Fibroblast of peridontal ligament (primary cell): Measurements from ENCODE around the gene GAB4.
"Not testable (repeated sequence)": the region's sequence is repeated elsewhere in the genome, so short reads cannot be mapped to it uniquely, and the experiment has no call there.

Experiments used
- DNase-seq: peaks from one replicate; pipeline ENCODE4 v3.0.0-alpha.2; 2010; ENCODE audit errors: extremely low read depth

The GAB4 gene

DNA sequence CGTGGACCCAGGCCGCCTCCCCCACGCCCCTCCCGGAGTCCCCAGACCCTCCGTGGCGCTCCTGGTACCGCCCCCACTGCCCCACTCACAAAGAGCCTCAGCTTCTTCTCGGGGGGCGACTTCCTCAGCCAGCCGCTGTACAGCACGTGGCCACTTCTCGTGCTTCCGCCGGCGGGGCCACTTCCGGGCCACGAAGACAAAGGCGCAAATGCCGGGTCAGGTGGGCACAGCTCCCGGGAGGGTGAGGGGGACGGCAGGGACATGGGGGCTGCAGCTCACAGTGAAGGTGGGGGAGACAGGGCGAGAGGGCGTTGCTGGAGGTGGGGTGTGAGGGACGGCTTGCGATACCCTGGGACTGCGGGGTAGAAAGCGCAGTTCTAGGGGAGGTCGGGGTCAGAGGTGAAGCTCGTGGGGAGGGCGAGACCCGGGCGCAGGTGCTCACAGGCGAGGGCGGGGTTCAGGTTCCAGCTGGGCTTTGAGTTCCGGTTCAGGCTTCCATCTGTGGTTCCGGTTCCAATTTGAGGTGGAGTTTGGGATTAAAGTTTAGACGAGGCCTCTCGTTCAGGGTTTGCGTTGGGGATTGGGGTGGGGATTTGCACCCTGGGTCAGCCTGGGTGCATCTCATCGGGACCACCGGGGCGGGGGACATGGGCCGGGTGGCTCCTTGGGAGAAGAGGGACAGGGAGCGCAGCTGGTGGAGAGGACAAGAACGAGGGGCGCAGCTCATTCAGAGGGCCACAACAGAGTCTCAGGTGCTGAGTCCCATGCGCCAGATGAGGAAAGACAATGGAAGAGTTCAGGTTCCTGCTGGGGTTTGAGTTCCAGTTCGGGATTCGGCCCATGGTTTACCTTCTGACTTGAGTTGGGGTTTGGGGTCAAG, at the start of gene GAB4:
TSS of gene GAB4 (minus strand) at position 371 of the 880 bp plus-strand sequence. CDS start at position 263, 108 bp downstream.
- DNase-seq: no peak

- no peak for DNase-seq
Measured at GRCh38 chr22:17056807-17057206, 48.8 kb upstream of the GAB4 start.

DNA sequence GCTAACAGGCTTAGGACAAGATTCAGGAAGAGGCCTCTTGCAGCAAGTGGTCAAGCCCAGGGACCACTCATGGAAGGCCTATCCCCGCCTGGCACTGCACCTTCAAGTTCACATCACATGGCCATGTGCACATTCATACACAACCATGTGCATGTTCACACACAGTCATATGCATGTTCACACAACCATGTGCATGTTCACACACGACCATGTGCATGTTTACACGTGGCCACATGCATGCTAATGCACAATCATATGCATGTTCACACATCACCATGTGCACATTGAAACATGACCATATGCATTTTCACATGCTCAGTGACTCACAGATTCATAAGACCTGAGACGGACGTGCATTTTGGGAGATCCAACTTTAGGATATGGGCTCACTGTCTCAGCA, 48.0 kb upstream of the GAB4 start:
- DNase-seq: no peak

DNA sequence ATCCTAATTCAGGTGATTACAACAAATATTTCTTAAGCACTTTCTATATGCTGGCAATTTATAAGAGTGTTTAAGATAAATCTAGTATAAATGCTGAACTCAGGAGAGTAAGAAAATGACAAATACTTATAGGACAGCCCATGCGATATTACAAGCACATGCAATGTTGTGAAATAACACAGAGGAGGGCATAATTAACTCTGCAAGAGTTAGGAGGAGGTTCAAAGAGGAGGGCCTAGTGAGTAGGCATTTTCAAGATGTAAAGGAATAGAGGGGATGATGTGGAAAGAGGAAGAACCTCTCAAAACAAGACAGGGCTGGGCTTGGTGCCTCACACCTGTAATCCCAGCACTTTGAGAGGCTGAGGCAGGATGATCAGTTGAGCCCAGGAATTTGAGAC, 39.6 kb upstream of the GAB4 start:
- DNase-seq: no peak

DNA sequence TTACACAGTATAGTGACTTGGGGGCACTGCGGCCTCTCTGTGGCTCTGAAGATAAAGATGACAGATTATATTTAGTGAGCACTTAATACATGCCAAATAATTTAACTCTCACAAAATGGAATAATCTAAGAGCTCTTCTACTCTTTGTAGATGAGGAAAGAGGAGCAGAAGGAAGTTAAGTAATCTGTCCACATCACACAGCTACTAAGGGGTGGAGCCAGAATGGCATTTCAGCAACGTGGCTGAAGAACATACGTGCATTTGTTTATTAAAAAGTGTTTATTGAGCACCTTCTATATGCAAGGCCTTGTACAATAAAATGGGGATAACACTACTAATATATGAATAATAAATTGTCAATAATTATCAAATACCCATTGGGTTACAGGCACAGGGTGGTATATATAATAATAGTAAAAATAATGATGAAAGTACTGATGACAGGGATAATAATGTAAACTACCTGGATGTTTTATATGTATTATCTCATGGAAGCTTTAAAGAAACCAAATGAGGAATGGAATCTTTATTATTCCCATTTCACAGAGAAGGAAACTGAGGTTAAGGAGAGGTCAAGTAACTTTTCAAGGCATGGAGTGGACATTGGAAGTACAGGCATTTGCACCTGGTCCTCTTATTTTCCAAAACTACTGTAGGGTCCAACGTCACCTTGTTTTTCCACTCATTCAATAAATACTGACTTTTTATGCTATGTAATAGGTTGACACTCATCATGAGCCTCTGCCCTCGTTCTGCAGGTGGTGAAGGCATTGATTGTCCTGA, 38.7 kb upstream of the GAB4 start:
- DNase-seq: no peak

GRCh38 chr22:17043521-17043920, 35.5 kb upstream of the GAB4 start:
- DNase-seq: no peak

GRCh38 chr22:17036842-17037711, 29.1 kb upstream of the GAB4 start:
- DNase-seq: peak; percentile 0

DNA sequence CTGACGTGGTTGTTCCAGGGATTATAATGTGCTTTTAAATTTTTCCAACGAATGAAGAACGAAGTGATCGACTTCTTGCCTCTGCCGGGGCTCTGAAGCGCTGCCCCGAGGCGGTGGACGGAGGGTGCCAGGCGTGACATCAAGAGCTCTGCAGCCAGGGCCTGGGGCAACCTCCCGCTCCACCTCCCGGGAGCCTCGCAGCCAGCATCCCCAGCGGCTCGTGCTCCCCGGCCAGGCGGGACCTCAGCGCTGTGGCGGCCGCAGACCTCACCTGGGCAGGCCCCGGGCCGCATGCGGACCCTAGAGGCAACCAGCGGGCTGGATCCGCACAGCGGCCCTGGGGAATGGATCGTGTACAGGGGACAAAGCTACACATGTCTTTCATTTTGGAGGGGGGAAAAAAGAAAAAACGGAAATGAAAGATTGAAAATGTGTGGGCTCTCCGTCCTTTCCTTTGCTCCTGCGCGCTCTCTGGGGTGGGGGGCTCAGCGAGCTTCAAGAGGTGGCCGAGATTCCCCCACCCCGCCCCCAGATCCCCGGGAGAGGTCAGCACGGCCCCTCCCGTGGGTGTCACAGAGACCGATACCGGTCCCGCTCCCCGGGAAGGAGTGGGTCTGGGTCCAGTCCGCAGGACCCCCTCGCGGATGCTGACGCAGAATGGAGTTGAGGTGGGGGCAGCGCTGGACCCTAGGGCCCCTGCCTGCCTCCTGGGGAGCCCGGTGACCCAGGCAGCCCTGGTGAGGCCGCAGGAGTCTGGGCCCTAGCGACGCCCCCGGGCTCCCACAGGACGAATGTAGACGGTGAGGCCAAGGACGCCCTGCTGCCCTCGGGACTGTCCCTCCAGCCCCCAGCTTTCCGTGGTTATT, 28.2 kb upstream of the GAB4 start:
- DNase-seq: not testable (repeated sequence)

DNA sequence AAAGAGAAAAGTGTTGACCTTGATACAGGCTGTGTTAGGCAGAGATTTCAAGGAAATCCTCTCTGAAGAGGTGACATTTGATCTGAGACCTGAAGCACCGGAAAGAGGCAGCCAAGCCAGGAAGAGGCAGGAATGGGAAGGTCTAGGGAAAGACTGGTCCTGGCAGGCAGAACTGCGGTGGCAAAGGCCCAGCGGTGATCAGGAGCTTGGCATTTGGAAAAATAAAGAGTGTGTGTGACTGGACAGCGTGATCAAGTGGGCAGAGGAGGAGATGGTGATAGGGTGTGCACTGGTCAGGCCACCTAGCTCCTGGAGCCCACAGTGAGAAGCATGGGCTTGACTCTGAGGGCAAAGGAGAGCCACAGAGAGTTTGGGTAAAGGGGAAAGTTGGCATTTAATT, 27.2 kb upstream of the GAB4 start:
- no peak for DNase-seq

DNA sequence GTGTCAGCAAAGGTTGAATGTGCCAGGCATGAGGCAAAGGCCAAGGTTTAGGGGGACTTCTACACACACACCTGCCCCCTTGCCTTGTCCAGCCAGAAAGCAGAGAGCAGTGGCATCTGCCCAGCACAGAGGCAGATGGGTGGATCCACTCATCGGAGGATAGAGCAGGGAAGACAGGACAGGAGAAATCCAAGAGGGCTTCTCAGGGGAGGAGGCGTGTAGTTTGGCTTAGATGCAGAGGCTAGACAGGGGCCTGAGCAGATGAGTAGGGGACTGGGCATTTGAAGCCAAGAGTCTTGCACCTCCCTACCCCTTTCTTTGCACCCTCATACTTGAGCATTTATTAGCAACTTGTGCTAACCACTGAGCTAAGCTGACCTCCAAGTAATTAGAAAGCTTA, 26.5 kb upstream of the GAB4 start:
- DNase-seq: not testable (repeated sequence)

DNA sequence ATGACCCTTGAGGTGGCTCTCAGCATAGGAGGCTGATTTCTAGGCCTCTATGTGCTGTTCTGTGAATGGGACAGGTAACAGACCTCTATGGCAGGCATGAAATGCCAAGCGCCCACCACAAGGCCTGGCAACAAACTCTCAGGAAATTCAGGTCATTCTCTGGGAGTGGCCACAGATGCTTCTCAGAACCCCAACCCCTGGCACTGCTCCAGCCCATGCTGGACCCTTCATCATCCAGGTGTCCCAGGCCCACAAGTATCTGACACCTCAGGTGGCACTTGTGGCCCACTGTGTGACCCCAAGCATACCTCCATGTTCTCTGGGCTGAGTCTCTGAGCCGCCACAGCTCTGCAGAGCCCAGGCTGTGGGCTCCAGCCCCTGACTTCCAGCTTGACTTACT, 24.3 kb upstream of the GAB4 start:
- DNase-seq: not testable (repeated sequence)

GRCh38 chr22:17024380-17024779, 16.4 kb upstream of the GAB4 start:
- not testable (repeated sequence) for DNase-seq

DNA sequence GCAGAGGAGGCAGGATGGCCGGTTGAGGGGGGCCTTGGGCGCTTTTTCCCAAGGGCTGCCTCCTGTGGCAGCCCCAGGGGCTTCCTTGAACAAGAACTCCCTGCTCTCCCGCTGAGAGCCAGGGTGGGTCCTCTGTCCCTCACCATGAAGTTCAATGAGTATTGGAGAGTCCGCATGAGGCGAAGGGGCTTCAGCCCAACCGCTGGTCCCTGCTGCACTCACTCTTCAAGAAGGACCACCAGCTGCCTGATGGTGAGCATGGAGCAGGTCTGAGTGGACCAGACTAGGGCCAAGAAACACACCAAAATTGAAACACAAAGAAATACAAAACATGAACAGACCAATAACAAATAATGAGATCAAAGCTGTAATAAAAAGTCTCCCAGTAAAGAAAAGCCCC, 7.5 kb upstream of the GAB4 start:
- not testable (repeated sequence) for DNase-seq

GRCh38 chr22:17014101-17014440, 6.0 kb upstream of the GAB4 start:
- not testable (repeated sequence) for DNase-seq

DNA sequence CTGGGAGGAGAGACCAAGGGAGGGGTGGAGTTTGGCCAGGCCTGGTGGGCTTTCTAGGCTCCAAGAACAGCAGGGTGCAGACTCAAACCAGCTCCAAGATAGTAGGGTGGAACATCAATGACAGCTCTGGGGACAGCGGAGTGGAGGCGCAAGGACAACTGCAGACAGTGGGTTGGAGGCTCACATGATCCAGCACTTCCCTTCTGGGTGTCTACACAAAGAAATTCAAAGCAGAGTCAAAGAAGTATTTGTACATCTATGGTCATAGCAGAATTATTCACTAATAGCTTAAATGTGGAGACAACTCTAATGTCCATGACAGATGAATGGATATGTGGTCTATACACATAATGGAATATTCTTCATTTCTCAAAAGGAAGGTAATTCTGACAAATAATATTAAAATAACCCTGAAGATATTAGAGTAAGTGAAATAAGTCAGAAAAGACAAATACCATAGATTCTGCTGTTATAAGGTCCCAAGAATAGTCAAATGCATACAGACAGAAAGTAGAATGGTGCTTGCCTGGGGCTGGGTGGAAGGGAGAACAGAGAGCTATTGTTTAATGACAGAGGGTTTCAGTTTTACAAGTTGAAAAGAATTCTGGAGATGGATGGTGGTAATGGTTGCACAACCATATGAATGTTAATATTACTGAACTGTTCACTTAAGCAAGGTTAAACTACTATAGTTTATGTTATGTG, 5.5 kb upstream of the GAB4 start:
- DNase-seq: no peak

DNA sequence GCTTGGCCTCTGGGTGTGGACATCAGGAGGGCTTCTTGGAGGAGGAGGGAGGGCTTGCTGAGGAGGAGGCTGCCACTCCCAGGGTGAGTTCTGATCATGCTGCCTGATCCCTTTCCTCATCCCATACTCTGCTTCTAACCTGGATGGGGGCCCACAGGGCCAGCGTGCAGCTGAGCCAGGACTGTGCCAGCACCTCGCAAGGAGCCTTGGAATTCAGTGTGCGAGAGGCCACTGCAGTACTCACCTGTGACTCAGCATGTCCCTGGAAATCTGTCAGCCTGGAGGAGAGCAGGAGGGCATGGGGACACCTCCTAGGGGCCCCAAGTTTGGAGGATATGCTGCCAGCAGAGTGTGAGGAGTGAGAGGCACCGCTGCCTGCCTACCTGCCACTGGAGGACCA, 4.2 kb upstream of the GAB4 start:
- DNase-seq: no peak

- no peak for DNase-seq
Measured at GRCh38 chr22:17009640-17010291, 1.7 kb upstream of the GAB4 start.

- DNase-seq: no peak
Measured at GRCh38 chr22:17007257-17007656, 765 bp downstream of the GAB4 start.

DNA sequence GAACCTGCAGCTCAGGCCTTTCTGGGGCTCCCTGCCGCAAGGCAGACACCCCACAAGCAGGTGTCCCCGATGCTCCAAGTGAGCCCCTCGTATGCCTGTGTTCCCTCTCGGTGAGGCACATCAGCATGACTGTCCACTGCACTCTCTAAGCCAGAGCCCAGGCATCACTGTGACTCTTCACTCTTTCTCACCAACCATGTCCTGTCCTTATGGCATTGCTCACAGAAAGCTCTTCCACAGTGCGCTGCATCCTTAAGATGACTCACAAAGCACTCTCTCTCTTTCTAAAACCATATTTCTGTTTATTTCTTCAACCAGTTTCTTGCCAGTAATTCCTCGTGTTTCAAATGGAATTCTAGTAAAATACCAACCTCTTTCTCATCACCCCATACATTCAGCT, 18.1 kb downstream of the GAB4 start:
- no peak for DNase-seq

DNA sequence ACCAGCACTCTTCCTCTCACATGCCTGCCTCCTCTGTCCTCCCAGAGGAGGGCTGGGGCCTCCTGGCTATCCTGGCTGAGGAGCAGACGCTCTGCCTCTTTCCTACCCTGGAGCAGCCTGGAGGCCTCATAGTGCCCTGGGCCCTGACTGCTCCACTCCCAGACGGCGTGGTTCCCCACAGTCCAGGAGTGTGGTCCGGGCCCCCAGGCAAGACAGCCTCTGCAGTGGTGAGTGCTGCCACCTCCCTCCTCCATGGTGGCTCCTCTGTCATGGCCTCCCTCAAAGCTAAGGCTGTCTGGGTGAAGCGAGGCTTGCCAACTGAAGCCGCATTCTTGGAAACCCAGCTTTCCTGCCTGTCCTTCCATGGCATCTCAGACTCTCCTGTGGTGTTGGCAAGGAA, 19.8 kb downstream of the GAB4 start:
- no peak for DNase-seq
